GM21786 (cell line): ENCODE data around the gene IFT88.

Source experiments
- ATAC-seq: cut with Tn5 transposase; IDR thresholded peaks from one replicate; pipeline ENCODE4 v1.9.1; 2021; ENCODE audit not compliant: unreplicated experiment

Gene IFT88

DNA sequence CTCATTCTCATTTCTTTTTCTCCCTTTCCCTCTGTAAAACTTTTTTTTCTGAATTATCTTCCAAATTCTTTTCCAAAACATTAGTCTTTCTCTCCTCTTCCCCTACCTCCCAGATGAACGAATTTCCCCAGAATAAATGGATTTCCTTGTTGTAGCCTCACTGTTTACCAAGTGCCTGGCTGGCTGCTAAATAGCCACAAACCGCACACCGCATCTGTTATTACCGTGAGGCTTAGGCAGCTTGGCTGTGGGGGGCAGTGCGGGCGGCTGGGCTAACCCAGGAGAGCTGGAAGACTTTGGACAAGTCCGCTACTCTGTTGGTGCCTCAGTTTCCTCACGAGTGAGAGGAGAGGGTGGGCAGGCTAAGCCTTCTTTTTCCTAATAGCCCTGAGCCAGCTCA is 147.2 kb downstream of the IFT88 start:
- ATAC-seq: no peak

DNA sequence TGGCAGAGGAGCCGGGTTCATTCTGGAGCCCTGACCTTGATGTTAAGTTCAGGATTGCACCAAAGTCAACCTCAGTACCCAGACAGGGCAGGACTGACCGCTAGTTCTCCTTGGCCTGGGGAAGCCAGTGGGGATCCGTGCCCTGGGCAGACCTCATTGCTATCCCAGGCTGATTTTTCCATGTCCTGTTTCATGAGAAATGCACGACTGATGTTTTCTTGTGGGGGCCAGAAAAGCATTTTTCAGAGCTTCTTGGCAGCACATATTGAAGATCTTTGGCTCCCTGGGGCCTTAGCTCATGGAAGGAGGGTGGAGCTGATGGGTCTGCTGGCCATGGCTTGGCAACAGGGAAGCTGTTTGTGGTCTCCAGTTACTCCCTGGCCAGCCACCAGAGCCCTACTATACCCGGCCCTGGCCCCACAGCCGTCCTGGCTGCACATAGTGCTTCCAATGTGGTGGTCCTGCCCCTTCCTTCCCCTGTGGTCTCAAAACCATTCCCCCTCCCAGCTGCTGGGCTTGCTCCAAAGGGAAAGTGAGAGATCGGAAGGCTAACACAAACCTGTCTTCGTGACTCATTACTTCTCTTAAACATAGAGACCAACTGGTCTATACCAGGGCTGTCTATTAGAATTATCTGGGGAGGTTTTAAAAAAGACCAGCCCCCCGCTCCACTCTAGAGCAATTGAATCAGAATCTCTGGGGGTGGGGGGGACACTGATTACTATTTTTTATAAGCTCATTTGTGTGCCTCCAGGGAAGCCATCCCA is 147.8 kb downstream of the IFT88 start:
- ATAC-seq: no peak

DNA sequence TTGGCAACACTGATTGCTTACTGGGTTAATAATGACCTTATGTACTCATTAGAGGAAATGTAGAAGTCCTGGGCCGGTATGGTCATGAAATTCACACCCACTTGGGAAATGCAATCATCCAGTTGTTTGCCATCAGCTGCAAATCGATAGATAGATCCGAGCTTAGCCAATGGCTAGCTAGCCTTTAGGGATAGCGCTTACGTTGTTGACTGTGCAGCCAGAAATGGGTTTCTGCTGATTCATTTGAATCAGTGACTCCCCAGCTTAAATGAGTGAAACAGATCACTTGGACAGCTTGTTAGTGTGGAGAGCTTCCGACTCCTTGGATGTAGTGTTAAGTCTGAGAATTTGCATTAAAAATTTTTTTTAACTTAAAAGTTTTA is 148.4 kb downstream of the IFT88 start:
- no peak for ATAC-seq

DNA sequence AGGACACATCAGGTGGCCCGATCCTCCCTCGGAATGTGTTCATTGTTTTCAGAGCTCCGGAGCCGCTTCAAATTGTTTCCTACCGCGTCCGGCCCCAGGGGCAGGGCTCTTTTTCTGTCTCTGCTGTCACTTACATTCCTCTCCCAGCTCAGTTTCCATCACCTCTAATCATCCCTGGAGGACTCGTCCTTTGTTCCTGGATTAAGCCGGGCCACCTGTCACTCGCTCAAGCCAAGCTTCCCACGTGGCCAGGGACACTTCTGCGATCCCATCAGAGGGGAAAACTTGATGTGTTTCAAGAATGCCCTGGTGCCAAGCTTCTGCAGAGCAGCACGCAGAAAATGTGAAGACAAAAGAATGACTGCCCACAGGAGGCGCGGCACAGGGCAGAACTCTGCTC is 150.0 kb downstream of the IFT88 start:
- no peak for ATAC-seq

DNA sequence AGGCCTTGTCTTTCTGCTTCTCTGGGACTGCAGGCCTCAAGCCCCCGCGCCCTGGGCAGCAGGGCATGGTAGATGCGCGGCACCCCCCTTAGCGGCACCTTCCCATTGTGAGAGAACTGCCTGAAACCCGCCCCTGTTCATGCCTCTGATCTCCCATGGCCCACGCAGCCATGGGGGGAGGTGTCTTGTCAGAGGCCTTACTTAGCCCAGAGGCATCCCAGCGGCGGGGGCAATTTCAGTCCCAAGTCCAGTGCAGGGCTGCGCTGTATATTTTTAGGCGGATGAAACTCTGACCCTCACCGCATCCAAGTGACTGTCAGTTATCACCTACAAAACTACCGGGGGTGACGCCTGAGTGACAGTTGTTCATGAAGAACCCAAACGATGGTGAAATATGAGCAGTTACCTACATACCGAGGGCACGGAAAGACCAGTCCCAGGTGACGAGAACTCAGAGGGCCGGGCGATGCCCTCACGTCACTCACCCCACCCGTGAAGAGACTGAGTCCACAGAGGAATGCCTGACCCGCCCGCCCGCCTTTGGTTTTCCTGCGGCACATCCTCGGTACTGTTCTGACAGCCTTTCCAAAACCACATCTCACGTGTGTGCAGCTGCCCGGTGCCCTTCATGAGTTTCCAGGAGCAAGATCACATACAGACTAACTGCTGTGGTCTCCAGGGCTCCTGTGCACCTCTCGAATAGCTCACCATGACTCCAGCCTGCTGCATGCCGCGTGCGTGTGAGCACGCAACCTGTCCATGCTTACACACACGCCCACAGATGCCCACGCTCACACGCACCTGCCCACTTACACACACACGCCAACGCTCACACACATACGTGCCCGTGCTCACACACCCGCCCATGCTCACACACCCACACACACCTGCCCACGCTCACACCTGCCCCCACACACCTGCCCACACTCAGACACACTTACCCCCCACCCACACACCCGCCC is 150.9 kb downstream of the IFT88 start:
- no peak for ATAC-seq

GRCh38 chr13:20718958-20719566 is 152.1 kb downstream of the IFT88 start:
- ATAC-seq: no peak

DNA sequence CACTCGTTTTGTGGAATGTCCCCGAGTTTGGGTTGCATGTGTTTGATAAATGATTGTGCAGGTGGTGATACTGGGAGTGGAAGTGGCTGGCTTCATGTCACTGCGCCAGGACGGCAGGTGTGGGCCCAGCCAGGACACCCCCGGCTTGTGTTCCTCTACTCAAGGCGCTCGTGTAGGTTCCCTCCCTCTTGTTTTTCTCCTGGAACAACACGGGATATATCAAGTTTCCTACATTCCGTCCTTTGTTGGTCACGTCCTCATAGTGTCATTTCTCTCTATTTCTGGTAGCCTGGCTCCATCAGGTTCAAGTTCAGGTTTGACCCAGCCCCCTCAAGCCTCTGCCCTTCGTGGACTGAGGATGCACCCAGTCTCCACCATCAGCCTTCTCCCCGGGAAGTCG is 152.8 kb downstream of the IFT88 start:
- ATAC-seq: no peak

DNA sequence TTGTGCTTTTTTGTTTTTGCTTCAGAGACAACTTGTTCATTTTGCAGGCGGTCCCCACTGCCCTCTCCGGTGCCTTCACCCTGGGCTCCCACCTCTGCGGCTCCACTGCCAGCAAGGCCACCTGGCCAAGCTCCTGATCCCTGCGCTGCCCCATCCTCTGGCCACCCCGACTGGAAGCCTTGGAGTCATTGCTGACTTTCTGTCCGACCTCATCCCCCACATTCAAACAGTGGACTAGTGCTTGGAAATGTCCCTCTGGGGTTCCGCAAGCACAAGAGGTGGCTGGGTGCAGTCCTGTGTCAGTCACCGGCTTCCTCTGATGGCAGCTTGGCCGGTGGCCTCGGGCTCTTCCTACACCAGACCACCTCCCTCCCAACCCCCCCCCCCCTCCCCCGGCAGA is 153.5 kb downstream of the IFT88 start:
- ATAC-seq: no peak

- ATAC-seq: no peak
Measured at GRCh38 chr13:20721058-20721453, 154.1 kb downstream of the IFT88 start.

GRCh38 chr13:20721454-20722357 is 154.7 kb downstream of the IFT88 start:
- ATAC-seq: no peak

DNA sequence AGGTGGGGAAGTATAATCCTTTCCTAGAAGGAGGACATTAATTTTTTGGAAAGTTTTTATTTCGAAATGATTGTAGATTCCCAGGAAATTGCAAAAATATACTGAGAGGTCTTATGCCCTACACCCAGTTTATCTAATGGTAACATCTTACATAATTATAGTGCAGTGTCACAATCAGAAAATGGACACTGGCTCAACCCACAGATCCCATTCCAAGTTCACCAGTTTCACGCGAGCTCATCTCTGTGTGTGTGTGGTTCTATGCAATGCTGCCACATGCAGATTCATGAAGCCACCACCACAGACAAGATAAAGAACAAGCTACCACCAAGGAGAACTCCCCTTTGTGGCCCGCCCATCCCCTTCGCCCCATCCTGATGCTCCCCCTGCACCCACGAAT is 160.9 kb downstream of the IFT88 start:
- no peak for ATAC-seq

DNA sequence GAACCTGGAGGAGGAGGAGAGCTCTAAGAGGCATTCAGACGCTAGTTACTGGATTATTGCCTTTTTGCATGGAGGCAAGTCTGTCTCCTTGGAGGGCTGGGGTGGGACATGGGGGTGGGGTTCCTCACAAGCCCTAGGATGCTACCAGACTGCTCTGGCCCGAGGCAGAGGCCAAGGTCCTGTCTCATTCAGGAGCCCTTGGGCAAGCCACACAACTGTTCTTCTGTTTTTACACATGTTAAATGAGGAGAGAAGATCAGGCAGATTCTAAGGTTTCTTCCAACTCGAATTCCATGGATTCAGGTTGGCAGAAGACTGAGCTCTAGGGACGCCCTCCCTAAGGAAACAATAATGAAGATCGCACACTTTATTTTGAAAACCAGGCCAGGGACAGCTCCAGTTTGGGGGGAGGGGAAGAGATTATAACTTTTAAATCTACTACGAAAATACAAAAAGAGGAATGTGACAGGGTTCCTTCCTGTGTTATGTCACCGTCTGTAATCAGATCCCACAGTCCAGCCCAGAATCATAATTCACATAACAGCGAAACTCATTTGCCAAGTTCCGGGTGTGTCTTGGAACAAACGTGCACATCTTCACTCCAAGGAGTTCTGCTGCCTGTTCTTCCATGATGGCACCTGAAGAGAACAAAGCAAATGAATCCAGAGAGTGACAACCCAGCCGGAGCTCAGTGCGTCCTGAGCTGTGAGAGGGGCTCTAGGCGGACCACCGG is 161.8 kb downstream of the IFT88 start:
- ATAC-seq: no peak

DNA sequence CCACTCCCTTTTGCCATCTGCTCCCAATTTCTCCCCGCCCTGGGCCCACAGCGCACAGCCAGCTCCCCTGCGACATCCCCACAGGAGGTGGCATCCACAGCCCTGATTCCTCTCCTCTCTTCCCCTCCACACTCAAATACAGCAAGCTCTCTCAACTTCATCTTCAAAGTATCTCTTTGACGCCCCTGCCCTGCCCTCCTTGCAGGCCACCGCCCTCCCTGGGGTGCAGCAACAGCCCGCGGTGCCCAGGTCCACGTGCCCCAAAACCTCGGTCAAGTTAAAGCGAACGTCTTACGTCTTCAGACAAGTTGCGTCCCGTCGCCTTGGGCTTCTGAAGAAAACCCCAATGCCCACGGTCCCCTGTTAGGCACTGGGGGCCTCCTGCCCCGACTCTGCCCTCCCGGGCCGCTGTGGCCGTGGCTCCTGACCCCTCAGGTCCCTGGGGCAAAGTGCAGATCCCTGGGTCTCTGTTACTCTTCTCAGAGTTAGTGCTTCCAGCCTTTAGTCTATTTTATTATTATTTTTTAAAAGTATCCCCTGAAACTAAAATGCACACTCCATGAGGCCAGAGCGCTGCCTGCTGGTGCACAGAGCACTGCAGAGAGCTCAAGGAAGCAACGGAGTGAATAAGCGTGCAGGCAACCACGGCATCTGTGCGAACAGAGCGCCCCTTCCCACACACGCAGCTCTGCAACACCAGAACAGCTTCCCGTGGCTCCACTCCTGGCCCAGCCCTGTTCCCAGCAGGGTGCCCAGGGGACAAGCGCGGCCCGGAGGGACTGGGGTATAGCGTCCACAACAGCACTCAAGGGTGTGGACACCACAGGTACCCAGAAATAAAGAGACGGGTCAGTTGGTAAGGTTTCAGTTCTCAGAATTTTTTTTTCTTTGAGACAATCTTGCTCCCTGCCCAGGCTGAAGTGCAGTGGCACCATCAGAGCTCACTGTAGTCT is 163.0 kb downstream of the IFT88 start:
- no peak for ATAC-seq

DNA sequence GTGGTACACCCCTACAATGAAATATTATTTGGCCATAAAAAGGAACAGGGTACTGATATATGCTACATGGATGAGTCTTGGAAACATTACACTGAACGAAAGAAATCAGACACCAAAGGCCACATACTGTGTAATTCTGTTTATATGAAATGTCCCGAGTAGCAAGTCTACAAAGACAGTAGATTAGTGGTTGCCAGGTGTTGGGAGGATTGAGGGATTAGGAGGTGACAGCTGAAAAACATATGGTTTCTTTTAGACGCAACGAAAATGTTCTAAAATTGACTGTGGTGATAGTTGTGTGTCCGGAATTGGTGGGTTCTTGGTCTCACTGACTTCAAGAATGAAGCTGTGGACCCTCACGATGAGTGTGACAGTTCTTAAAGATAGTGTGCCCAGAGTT is 171.7 kb downstream of the IFT88 start:
- no peak for ATAC-seq

GRCh38 chr13:20740021-20740420 is 173.1 kb downstream of the IFT88 start:
- no peak for ATAC-seq
